Ramos (cell line): Measurements from ENCODE around the gene HFM1.

Source experiments
- in situ Hi-C: fragments of 300-500 bp; cut with MboI; formaldehyde crosslinking; loops from one replicate; pipeline ENCODE4 v1.14.3; 2022; ENCODE audit warnings: low sequenced_read_pairs; ENCODE audit not compliant: unreplicated experiment

Gene HFM1

DNA sequence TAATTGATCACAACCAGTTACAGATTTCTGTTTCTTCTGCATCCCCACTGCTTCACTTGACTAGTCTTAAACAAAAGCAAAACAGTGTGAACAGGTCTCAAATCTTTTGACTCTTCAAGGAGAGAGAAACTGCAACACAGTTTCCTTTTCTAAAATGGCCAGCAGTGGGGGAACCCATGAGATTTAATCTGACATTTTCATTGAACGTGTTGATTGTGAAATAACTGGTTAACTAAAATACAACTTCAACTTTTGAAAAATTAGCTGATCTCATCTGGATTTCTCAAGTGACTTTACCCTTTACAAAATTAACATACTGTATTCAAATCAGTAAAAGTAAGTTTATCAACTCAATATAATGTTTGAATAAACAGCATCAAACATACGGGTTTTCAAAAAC is 143.0 kb downstream of the HFM1 start:
- in situ Hi-C loops, result no loop called here

DNA sequence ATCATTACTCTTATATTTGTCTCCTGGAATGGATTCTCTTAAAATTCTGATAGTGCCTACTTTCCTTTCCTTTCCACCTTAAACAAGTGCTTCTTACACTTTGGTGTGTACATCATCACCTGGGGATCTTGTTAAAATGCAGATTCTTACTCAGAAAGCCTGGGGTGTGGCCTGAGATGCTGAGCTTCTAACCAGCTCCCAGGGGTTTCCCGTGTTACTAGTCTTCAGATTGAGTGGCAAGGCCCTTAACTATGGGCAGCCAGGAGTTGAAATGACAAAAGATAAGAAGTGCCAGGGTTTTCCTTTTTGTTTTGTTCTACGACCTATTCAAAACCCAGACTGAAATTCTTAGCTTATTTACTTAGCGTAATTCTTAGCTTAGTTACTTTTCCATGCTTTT is 159.2 kb downstream of the HFM1 start:
- in situ Hi-C loops, result no loop called here

DNA sequence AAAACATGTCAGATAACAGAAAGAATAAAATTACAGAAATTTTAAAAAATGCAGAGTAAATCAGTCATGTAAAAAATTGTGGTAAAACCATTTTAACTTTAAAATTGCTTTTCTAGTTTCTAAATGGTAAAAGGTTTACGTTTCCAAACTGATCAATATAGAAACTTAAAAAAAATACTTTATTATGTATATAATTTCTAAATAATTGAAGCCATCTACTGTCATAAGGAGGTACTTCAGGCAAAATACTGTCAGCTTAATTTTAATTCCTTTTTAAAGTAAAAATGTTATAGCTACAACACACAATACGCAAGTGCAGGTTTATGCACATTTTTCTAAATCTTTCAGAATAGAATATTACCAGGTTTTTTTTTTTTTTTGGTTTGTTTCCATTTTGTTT is 159.9 kb downstream of the HFM1 start:
- in situ Hi-C loops, result no loop called here

DNA sequence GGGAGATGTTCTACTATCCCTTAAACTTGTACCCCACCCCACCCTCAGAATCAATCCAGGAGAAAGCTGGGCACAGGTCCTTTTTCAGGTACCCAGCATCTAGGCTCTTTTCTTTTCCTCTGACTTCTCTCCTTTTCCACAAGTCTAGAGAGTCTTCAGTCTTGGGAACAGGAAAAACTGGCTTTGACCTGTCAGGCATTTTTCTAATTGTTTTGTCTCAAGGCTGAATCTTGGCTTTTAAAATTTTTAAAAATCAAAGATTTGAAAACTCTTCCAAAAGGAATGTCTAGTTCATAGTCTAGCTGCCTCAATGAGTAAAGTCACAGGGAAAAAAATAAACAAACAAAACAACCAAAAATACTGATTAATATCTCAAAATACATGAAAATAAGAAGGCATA is 161.5 kb downstream of the HFM1 start:
- in situ Hi-C loops, result no loop called here

DNA sequence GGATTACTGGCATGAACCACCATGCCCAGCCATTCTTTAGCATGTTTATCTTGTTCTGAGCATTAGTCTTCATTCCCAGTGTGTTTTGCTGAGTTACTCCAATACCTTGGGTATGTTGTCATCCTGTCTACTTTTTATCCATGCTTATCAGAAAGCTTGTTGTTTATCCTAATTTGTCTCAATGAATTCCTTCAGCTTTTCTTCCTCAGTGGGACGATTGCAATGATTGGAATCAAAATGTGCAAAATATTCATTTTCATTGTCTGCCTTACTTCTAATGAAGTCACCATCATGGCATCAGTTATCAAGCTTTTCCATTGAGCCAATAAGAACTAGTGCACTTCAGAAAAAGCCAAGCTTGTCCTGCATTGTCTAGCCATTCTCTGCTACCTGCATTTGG is 170.5 kb downstream of the HFM1 start:
- in situ Hi-C loops, result no loop called here

DNA sequence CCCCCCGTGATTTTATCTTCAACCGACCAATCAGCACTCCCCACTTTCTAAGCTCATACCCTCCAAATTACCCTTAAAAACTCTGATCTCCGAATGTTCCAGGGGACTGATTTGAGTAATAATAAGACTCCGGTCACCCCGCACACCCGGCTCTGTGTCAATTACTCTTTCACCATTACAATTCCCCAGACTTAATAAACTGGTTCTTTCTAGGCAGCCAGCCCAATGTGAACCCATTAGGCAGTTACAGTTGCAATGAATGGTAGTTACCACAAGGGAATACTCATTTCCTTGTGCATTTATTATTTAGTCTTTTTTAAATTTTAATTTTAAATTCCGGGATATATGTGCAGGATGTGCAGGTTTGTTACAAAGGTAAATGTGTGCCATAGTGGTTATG is 177.9 kb downstream of the HFM1 start:
- in situ Hi-C loops, result no loop called here

DNA sequence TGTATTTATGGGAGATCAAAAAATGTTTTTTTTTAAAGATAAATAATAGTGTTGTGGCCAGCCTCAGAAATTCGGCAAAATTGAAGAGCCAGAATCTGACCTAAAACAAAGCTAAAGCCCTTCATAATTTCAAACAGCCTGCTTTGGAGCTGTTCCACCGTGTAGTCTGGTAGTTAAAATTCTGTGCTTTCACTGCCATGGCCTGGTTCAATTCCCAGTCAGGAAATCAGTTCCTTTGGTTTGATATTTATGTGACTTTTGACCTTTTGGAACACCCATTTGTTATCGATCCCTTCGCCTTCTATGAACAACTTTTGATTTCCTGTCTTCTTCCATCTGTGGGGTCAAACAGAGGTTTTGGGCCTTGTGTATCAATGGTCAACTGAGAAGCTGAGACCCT is 179.8 kb downstream of the HFM1 start:
- in situ Hi-C loops, result no loop called here

DNA sequence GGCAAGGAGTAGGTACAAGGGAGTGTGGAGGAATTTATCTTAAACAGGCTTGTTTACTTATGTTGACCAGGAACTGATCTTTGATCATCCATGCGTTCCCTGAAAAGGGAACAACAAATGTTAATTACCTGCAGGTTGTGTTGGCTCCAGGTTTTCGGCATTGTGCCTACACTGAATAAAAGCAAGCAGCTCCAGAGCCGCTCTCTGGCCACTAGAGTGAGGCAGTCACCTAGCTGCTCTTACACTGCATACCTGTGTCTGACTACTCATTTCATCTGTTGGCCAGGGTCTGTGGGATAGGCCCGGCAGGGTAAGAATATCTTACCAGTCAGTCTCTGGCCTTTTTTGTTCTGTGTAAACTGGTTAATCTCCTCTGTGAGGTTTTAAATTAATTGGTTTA is 183.6 kb downstream of the HFM1 start:
- in situ Hi-C loops, result no loop called here

DNA sequence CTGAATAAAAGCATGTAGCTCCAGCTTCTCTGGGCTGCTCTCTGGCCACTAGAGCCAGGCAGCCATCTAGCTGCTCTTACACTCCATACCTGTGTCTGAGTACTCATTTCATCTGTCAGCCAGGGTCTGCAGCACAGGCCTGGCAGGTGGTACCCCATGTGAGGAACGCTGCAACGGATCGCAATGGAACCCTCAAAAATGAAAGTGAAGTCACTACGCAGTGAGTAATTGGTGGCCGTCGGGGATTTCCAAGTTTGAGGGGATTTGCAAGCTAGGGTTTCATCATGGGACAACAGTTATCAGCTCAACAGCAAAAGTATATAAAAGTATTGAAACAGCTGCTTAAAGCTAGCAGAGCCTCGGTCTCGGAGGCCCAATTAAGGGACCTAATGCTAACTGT is 186.7 kb downstream of the HFM1 start:
- in situ Hi-C loops, result no loop called here
